Erythroblast (primary cell): ENCODE results near the gene SLC13A3.

ENCODE experiments used
- DNase-seq, 2 experiments: peaks; one replicate each; lab custom pipeline; 2025; lab: John Stamatoyannopoulos, UW
- GATA1 ChIP-seq: IDR thresholded peaks from 2 replicates; pipeline ENCODE4 v1.6.1; 2011; ENCODE audit warnings: low read depth, mild to moderate bottlenecking, control low read depth, low read length, moderate library complexity
- POLR2A ChIP-seq: IDR thresholded peaks from 2 replicates; pipeline ENCODE4 v1.6.1; 2011; ENCODE audit warnings: mild to moderate bottlenecking, low read length

The SLC13A3 gene

DNA sequence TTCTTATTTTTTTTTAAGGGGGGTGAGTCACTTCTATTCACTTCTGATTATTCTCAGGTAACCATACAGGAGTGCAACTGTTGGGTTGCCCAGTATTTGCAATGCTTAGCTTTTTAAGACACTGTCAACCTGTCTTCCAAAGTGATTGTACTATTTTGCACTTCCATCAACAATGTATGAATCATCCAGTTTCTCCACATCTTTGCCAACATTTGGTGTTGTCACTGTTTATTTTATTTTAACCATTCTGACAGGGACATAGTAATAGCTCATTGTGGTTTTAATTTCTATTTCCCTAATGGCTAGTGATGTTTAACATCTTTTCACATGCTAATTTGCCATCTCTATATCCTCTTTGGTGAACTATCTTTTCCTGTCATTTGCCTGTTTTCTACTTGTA is 1.4 kb upstream of the SLC13A3 start:
- no peak for TF ChIP-seq GATA1
- no peak for TF ChIP-seq POLR2A
- DNase-seq = no peak

DNA sequence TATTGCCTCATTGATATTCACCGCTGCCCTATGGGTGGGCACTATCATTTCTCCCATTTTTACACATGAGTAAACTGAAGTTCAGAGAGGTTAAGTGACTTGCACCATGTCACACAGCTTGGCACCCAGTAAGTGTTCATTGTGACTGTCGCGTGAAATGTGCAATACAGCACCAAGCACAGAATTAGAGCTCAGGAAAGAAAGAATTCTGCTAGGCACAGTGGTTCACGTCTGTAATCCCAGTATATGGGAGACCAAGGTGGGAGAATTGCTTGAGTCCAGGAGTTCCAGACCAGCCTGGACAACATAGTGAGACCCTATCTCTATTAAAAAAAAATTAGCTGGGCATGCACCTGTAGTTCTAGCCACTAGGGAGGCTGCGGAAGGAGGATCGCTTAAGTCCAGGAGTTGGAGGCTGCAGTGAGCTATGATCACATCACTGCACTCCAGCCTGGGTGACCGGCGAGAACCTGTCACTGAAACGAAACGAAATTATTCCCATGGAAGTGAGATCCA is 626 bp downstream of the SLC13A3 start:
- TF ChIP-seq POLR2A = no peak
- no peak for TF ChIP-seq GATA1
- DNase-seq = no peak

DNA sequence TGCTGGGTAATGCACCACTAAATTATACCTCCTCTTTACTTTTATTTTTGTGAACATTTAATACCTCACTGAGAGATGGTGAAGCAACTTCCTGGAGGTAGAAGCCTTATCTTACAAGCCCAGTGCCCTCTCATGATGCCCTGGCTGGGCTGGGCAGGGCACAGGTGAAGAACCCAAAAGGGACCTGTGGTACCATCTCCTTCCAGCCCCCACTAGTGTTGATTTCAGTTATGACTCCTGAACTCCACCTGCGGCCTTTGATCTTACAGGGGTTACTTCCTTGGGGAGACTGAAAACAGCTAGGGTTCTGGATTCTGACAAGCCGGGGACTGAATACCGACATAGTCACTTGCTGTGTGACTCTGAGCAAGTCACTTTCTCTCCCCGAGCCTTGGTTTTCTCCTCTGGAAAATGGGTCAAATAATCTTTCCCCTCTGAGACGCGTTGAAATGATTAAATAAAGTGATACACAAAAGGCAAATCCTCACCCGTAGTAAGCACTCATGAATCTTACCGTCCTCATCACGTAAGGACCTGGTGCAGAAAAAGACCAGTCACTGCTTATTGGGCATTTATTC is 1.2 kb downstream of the SLC13A3 start:
- no peak for TF ChIP-seq POLR2A
- no peak for TF ChIP-seq GATA1
- no peak for DNase-seq

GRCh38 chr20:46649650-46649949 is 1.7 kb downstream of the SLC13A3 start:
- no peak for TF ChIP-seq POLR2A
- TF ChIP-seq GATA1 = no peak
- no peak for DNase-seq

DNA sequence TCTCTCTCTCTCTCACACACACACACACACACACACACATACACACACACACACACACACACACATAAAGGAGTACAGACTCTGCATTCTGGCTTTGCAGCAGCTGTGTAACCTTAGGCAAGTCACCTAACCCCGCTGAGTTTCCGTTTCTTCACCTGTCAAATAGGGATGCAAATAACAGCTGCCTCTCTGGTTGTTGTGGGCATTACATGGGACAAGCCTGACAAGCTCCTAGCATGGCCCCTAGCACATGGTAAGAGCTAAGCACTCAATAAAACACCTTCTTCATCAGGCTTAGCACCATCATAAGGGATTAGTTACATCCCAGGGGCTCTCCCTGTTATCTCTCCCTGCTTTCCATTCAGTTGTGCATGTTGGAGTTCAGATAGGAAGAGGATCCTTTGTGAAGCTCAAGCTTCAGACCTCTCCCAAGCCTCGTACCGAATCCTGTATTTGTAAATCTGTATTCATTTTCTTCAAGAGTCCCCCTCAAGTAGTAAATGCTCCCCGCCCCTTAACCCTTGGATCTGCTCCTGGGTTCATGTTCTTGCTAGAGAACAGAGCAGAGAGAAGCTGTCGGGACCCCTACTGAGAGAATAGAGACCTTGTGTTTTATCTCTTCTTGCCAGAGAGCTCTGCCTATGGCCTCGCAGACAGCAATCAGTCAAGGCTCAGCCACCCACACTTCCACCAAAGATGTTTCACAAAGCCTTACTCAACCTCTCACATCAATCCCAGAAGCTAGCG is 2.2 kb downstream of the SLC13A3 start:
- no peak for DNase-seq

GRCh38 chr20:46647469-46647868 is 3.8 kb downstream of the SLC13A3 start:
- DNase-seq = no peak
- no peak for TF ChIP-seq GATA1
- TF ChIP-seq POLR2A = no peak

More for the DNA sequence above, 2.2 kb downstream of the SLC13A3 start:
- TF ChIP-seq POLR2A (no peak), GATA1 (no peak)

DNA sequence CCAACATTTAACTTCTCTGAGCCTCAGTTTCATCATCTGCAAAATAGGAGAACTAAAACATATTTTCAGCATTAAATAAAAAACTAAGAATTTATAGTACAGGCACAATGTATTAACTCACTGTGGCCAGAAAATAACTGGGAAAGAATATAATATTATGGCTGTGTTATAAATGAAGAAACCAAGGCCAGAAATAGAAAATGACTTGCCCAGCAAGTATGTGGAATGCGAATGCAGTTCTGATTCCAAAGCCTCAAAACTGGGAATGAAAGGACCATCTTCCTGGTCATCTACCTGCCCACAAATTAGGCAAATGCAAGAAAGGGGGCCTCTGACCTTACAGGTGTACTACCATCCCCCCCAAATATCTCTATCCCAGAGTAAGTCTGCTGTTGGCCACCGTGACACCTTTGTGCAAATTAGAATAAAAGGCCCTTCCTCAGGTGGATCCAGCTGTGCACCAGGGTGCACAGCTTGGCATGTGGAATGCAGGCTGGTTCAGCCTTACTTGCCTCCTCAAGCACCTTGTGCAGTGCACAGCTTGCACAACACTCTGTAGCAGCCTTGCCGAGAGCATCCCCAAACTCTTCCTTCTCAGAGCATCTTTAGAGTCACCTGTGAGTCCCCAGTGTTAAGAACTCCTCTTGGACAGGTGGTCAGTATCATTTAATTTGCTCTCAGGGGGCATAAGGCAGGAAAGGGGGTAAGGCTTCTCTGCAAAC is 4.4 kb downstream of the SLC13A3 start:
- no peak for TF ChIP-seq POLR2A
- no peak for TF ChIP-seq GATA1
- DNase-seq = no peak

GRCh38 chr20:46646122-46646521 is 5.1 kb downstream of the SLC13A3 start:
- TF ChIP-seq GATA1 (no peak), POLR2A (no peak)
- DNase-seq = no peak

GRCh38 chr20:46644733-46645132 is 6.5 kb downstream of the SLC13A3 start:
- no peak for DNase-seq
- TF ChIP-seq POLR2A = no peak
- no peak for TF ChIP-seq GATA1

DNA sequence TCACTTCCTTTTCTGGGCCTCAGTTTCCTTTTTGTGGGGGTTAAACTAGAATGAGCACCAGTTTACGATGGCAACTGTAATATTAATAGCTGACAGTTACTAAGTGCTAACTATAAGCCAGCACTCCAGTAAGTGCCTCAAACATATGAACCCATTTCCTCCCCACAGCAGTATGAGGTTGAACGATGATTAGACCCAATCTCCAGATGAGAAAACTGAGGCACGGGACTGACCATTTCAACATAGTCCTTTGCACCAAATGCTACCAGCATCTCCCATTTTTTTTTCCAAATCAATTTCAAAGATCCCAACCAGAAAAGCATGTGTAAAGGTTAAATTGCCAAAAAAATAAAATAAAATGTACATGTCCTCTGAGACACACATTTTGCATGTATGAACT is 7.1 kb downstream of the SLC13A3 start:
- TF ChIP-seq POLR2A (no peak), GATA1 (no peak)
- no peak for DNase-seq

DNA sequence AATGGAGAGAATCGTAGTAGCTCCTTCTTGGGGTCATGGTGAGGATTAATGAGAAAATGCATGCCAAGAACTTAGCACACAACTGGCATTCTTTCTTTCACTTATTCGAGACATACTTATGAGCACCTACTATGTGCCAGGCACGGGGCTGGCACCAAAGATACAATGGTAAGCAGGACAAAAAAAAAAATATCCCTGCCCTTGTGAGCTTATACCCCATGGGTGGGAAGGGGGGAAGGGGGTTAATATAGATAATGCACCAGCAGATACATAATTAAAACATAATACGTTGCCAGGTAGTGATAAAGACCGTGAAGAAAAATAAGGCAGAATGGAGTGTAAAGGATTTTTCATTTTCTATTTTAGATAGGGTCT is 8.3 kb downstream of the SLC13A3 start:
- DNase-seq = no peak

DNA sequence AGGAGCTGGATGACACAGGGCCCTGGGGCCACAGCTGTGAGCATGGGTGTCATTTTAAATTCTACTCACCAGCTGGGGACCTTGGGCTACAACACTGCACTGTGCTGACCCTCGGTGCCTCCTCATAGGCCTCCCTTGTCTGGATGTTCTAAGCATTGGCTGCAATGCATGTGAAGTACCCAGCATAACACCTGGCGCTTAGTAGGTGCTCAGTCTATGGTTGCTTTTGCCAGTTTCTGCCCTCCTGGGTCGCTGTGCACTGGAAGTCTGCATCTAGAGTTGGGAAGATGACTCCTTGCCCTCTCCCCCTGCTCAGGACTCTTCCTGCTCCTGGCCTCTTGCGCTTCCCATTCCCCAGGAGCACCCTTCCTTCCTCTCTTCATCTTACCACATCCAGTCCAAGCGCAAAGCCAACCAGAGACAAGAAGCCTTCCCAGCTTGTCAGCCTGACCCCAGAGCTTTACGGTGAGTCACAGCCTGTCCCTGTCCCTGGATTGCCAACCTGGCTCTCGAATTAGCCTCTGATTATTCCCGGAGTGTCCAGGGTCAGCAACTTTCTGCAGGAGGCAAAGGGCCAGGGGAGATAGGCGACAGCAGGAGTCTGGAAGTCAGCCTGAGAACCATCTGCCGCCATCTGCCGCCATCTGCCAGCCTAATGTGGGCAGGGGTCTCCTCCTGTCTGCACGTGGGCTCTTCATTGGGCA is 8.8 kb downstream of the SLC13A3 start:
- TF ChIP-seq GATA1 (no peak), POLR2A (no peak)
- DNase-seq = no peak

More for the DNA sequence above, 8.3 kb downstream of the SLC13A3 start:
- TF ChIP-seq GATA1 (no peak), POLR2A (no peak)

- TF ChIP-seq GATA1 (no peak), POLR2A (no peak)
Measured at GRCh38 chr20:46641424-46641823, 9.8 kb downstream of the SLC13A3 start.

DNA sequence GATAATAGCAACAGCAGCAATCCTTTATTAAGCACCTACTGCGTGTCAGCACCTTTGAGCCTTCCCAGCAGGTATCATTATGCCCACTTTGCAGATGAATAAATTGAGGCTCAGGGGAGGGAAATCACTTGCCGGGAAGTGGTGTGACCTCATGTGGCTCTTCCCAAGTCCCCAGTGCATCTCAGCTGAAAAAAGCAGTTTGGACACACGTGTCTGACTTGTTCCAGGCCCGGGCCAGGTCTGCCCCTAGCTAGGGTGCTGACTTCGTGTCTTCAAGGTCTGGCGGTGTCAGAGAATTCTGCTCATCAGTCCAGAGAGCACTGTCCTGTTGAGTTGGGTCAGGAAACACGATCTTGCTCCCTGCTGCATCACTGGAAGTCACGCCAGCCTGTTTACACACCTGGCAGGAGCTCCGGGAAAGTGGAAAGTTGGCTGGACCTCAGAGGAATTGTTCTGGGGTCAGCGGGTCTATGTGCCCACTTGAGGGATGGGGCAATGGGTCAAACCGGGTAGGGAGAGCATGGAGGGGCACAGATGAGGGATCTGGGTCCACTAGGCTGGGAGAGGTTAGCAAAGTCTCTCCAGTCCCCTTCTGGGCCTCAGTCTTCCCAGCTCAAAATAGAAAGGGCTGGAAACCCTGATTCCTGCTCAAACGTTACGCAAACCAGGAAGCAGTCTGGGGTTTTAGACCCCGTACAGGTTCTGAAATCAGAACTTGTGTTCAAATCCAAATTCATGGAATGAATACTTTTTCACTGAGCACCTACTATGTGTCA is 10.5 kb downstream of the SLC13A3 start:
- TF ChIP-seq POLR2A = no peak
- TF ChIP-seq GATA1 = no peak
- DNase-seq = no peak

More at GRCh38 chr20:46641424-46641823, 9.8 kb downstream of the SLC13A3 start:
- no peak for DNase-seq

GRCh38 chr20:46640044-46640443 is 11.2 kb downstream of the SLC13A3 start:
- no peak for DNase-seq

More at GRCh38 chr20:46640044-46640443, 11.2 kb downstream of the SLC13A3 start:
- TF ChIP-seq POLR2A = no peak
- no peak for TF ChIP-seq GATA1
